Adrenal gland (tissue), 5 donors: ENCODE measurements around the gene CRIP1.

Source experiments
- CTCF ChIP-seq, 6 experiments: fragments of 450-650 bp in 4 of 6; fragments of 200-600 bp in 2 of 6; sonication (generic) in 1 of 6; IDR thresholded peaks; 1 replicate in 5 of 6; 2 replicates in 1 of 6; pipeline versions ENCODE4 v1.5.1 to v1.8.0; 2016 to 2021; ENCODE audit warnings: antibody characterized with exemption in 6 of 6, mild to moderate bottlenecking in 2 of 6, moderate library complexity in 1 of 6
- POLR2A ChIP-seq, 2 donors: fragments of 450-650 bp; IDR thresholded peaks; one replicate each; pipeline ENCODE4 v1.6.1; 2017; ENCODE audit warnings: antibody characterized with exemption in 2 of 2, mild to moderate bottlenecking in 2 of 2, moderate library complexity in 1 of 2
- donor health status: DM: no; HTN: no; CAD: no.

- TF ChIP-seq CTCF (IDR thresholded peaks at IDR 0.05) (no peak), POLR2A (IDR thresholded peaks at IDR 0.05) (no peak)
Observed at GRCh38 chr14:105437723-105438500, 48.8 kb upstream of the CRIP1 start.
